Activated CD4-positive, alpha-beta T cell treated with anti-CD3 and anti-CD28 coated beads, Interleukin-2, amount 50 U/mL, for 1 hour (primary cell): Measurements from ENCODE around the gene DYNC2H1.
"Not testable (repeated sequence)": the region's sequence is repeated elsewhere in the genome, so short reads cannot be mapped to it uniquely, and the experiment has no call there.

Source experiments
- DNase-seq: peaks from one replicate; pipeline ENCODE4 v3.0.0-alpha.2; 2020

The DYNC2H1 gene

DNA sequence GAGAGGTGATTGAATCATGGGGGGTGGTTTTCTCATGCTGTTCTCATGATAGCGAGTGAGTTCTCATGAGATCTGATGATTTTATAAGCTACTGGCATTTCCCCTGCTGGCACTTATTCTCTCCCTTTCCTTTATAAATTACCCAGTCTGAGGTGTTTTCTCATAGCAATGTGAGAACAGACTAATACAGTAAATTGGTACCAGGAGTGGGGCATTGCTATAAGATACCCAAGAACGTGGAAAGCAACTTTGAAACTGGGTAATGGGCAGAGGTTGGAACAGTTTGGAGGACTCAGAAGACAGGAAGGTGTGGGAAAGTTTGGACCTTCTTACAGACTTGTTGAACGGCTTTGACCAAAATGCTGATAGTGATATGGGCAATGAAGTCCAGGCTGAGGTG is 265.0 kb downstream of the DYNC2H1 start:
- not testable (repeated sequence) for DNase-seq

- no peak for DNase-seq
Observed at GRCh38 chr11:103378931-103379330, 269.7 kb downstream of the DYNC2H1 start.

DNA sequence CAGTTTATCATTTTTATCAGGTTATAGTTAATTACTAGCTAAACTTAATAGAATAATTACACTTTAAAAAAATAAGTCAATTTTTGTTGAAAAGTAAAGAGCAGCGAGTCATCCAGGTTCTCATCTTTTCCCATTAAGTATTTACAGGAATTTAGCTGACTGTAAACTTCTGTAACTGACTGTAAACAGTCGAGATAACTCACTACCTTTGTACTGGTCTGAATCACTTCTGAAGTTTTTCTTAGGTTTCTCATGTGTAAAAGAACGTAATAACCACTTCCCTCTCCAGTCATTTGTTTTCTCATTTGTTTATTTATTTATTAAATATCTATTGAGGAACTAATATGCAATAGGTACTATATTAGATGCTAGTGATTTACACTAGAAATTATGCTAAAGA is 270.8 kb downstream of the DYNC2H1 start:
- DNase-seq = no peak

GRCh38 chr11:103384652-103385051 is 275.4 kb downstream of the DYNC2H1 start:
- no peak for DNase-seq

- DNase-seq = no peak
Observed at GRCh38 chr11:103395612-103396011, 286.4 kb downstream of the DYNC2H1 start.

- no peak for DNase-seq
Observed at GRCh38 chr11:103396237-103396636, 287.0 kb downstream of the DYNC2H1 start.

DNA sequence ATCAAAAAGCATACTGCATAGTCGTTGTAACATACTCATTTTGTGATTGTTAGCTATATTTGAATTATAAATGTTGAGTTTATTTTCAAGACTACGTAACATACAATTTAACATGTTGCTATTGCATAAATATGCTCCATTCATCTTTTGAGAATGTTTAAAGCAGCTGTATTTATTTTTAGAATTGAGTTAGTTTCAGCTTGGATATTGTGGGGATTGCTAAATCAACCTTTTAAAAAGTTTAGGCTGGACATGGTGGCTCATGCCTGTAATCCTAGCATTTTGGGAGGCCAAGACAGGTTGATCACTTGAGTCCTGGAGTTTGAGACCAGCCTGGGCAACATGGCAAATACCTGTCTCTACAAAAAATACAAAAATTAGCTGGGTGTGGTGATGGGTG is 288.1 kb downstream of the DYNC2H1 start:
- DNase-seq = no peak

GRCh38 chr11:103398829-103399228 is 289.6 kb downstream of the DYNC2H1 start:
- DNase-seq = no peak

- DNase-seq = no peak
Observed at GRCh38 chr11:103406357-103406756, 297.1 kb downstream of the DYNC2H1 start.

GRCh38 chr11:103407641-103408040 is 298.4 kb downstream of the DYNC2H1 start:
- no peak for DNase-seq

DNA sequence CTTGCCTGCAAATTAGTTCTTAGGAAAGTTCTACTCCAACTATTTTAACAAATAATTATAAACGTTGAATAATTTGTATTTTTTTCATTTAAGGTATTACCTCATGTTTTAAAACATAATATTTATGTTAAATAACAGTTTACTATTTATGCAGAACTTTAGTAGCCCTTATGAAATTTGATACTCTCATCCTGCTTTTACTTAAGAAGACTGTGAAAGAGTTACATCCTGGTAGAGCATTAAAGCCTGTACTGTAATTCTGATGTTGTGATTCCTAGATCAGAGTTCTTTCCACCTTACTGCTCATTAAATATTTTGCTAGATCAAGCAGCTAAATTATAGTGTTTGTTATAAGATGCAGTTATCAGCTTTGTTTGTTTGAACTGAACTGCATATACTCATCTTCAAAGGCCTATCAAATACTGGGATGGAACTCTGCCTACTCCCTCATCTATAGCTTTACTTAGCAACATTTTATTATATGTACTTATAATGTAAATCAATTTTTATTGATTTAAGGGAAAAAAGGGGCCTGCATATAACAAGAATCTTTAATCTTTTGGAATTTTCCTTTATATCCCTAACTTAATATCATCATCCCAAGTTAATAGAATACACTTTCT is 304.2 kb downstream of the DYNC2H1 start:
- DNase-seq = no peak

DNA sequence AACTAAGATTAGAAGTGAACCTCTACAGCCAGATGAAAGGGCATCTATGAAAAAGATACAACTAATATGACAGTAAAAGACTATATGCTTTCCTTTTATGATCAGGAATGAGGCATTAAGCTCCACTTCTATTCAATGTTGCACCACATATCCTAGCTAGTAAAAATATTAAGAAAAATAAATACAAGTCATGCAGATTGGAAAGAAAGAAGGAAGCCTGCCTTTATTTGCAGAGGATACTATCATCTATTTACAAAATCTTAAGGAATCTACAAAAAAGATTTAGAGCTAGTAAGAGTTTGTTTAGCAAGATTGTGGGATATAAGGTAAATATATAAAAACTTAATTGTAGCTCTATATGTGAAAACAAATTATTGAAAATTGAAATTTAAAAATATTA is 308.8 kb downstream of the DYNC2H1 start:
- DNase-seq = no peak

GRCh38 chr11:103420593-103420992 is 311.4 kb downstream of the DYNC2H1 start:
- no peak for DNase-seq

GRCh38 chr11:103433386-103434072 is 324.3 kb downstream of the DYNC2H1 start:
- DNase-seq = no peak

DNA sequence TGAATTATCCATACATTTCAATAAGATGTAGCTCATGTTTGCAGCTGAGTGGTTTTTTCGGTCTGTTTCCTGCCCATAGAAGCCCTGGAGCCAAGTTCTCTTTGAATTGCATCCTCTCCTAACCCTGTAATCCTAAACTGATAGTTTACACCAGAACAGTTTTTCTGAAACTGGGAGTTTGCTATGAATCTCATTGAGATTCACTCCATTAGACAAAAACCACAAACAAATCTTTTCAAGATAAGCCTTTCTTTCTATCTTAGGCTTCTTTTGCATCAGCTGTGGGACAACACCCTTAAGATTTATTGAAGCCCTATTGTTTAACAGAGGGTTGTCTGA is 324.8 kb downstream of the DYNC2H1 start:
- no peak for DNase-seq

- DNase-seq = no peak
Observed at GRCh38 chr11:103436131-103436770, 327.0 kb downstream of the DYNC2H1 start.

DNA sequence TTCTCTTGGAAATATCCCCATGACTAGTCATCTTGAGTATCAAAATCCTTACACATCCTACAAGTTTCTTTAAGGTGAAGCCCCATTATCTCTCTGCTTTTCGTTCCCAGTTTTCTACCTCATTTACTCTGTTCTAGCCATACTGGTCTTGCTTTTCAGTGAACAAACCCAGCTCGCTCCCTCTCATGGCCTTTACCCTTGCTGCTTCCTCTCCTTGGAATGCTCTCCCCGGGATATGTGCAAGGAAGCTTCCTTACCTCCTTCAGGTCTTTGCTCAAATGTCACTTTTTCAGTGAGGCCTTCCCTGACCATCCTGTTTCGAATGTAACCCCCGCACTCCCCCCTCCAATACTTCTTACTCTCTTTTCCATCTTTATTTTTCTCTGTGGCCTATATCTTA is 331.8 kb downstream of the DYNC2H1 start:
- DNase-seq = no peak

DNA sequence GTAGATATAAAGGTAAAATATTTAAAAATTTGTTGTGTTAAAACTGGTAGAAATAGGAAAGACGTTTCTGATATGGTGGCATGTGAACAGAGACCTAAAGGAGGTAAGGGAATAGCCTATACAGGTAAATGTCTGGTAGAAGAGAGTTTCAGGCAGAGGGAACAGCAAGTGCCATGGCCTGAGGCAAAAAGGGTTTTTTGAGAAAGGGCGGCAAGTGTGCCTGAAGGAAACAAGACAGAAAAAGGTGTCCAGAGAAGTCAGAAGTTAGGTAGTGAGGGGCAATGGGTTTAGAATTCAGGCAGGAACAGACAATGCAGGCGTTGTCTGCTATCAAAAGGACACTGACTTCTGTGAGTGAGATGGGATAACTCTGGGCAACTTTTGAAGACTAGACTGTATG is 339.7 kb downstream of the DYNC2H1 start:
- DNase-seq = no peak

- DNase-seq = no peak
Observed at GRCh38 chr11:103450241-103450640, 341.0 kb downstream of the DYNC2H1 start.

DNA sequence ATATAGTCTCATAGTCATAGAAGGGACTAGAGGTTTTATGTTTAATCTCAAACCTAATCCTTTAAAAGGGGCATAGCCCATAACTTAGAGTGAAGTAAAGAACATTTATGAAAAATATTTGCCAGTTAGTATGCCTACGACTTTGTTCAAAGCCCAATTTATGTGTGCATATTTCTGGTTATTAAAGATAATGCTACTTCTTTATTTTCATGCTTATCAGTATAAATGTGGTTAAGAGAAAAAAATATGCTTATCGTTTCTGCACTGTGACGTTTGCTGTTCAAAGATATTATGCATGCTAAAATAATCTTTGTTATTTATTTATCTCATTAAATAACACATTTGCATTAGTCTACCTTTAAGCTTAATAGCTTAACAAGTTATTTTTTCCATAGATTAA is 343.9 kb downstream of the DYNC2H1 start:
- DNase-seq = no peak

GRCh38 chr11:103453915-103454709 is 344.9 kb downstream of the DYNC2H1 start:
- DNase-seq = no peak

GRCh38 chr11:103464420-103464819 is 355.2 kb downstream of the DYNC2H1 start:
- no peak for DNase-seq

DNA sequence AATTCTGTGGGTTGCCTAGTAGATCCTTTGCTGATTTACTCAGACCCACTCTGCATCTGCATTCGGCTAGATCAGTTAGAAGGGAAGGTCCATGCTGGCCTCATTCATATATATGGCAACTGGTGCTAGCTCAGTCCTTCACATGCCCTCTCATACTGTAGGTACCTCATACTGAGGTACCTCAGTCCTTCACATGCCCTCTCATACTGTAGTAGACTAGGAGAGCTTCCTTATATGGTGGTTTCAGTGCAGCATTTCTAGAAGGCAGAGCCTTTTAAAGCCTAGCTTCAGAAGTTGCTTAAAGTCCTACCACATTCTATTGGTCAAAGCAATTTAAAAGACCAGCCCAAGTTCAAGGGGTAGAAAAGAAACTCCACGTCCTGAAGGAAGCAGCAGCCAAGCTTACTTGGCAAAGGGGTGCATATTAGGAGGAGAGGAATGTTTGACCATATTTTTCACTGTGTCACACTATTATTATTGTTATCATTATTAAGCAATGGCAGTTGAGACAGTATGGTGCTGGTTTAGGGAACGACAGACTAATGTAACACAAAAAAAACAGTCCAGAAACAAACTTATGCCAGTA is 356.4 kb downstream of the DYNC2H1 start:
- DNase-seq = no peak
